Hepatocyte (in vitro differentiated cells): Measurements from ENCODE around the gene UGT1A5.

Experiments used
- CTCF ChIP-seq: fragments of 200-600 bp; sonication (generic); IDR thresholded peaks from 2 replicates; pipeline ENCODE4 v1.5.1; 2016; ENCODE audit warnings: antibody characterized with exemption, mild to moderate bottlenecking; ENCODE audit not compliant: poor library complexity
- EZH2 ChIP-seq: fragments of 200-600 bp; sonication (generic); IDR thresholded peaks from 2 replicates; pipeline ENCODE4 v1.6.1; 2016; ENCODE audit warnings: antibody characterized with exemption, mild to moderate bottlenecking, borderline replicate concordance
- EZH2phosphoT487 ChIP-seq: fragments of 200-600 bp; sonication (generic); IDR thresholded peaks from one replicate; pipeline ENCODE4 v1.6.1; 2018; ENCODE audit warnings: antibody characterized with exemption, mild to moderate bottlenecking, low read depth, moderate library complexity; ENCODE audit not compliant: unreplicated experiment, severe bottlenecking

DNA sequence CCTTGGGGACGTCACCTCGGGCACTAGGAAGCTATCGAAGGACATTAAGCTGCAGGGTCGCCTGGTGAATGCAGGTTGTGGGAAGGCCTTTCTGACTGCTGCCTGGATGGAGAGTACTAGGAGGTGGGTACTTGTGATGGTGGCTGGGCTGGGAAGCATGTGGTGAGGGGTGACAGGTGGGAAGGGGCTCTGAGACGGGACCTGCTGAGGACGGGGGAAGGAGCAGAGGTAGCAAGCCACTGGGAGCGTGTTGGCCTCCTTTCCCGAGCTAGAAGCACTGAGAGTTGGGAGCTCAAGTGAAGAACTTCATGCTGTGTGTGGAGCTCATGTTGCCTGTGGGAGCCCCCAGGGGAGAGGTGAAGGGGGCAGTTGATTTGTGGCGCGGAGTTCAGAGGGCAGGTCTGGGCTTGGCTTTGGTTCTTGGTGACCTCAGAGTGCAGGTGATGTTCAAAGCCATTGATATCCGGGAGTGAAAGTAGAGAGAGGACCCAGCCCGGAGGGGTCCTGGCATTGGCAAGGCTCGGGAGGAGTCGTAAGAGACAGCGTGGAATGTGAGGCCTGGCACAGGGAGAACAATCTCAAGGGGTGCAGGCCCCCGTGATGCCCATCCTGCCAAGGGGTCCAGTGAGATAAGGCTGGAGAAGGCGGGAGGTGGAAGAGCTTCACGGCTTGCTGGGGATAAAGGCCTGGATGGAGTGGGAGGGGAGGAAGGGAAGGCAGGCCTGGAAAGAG lies 78.6 kb downstream of the UGT1A5 start:
- TF ChIP-seq CTCF (no peak), EZH2 (no peak), EZH2phosphoT487 (no peak)
